Stimulated activated naive CD8-positive, alpha-beta T cell treated with anti-CD3 and anti-CD28 coated beads, Interleukin-15, Interleukin-2, amounts not matched to agents 100 U/mL and 50 U/mL, for 24 hours (primary cell): ENCODE measurements around the gene WDR44.
A peak's percentile ranks its signal among the peaks of the same experiment; 100 is the strongest.
"Not testable (repeated sequence)": the region's sequence is repeated elsewhere in the genome, so short reads cannot be mapped to it uniquely, and the experiment has no call there.

Experiments used
- ATAC-seq: fragments of 150-1000 bp; cut with Tn5 transposase; one replicate; pipeline ENCODE4 v1.10.0; 2021
- DNase-seq: peaks from one replicate; pipeline ENCODE4 v3.0.0; 2021

The WDR44 gene

DNA sequence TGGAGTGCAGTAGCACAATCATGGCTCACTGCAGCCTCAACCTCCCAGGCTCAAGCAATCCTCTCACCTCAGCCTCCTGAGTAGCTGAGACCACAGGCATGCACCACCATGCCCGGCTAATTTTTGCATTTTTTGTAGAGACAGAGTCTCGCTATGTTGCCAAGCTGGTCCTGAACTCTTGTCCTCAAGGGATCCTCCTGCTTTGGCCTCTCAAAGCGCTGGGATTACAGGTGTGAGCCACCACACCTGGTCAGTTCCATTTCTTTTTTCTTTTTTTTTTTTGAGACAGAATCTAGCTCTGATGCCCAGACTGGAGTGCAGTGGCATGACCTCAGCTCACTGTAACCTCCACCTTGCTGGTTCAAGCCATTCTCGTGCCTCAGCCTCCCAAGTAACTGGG is 136.5 kb downstream of the WDR44 start:
- not testable (repeated sequence) for ATAC-seq

DNA sequence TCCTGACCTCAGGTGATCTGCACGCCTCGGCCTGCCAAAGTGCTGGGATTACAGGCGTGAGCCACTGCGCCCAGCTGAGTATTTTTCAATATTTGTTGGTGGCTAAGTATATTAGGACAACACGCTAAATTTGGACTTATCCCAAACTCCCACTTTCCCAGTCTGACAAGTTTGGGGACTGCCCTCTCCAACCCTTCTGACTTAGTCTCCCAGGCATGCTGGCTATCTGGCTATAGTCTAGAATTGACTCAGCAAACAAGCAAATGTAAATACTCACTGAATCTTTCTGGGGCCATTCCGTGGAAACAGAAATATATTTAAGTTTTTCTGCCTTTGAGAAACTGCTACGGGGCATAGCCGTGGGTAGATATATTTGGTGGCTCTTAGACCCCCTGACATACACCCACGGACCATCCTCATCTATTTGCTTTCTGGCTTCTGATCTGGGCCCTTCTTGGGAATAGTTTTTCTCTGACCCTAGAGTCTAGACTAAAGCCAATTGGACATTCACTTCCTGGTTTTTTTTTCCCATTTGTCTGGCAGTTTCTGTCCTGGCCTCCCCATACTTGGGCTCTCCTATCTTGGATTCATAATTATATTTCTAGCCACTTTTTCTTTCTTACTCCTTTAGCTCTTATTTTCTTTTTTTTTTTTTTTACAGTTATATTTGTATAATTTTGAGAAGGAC is 138.5 kb downstream of the WDR44 start:
- DNase-seq (no peak), ATAC-seq (no peak)

More for the DNA sequence above, 136.5 kb downstream of the WDR44 start:
- not testable (repeated sequence) for DNase-seq

DNA sequence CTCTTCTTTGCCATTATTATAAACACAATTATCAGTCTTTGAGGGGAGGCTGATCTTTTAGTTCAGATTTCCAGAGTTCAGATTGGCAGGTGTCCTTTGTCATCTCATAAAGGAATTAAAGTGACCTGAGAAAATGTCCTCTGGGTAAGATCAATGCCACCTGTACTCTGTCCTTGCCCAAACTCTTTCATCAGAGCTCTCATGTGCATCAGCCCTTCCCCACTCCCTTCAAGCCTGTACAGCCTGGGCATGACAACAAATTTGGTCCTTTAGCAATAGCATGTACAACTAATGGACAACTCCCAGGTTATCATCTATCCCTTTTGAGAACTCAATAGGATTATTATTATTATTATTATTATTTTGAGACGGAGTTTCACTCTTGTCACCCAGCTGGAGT is 140.8 kb downstream of the WDR44 start:
- ATAC-seq, DNase-seq: not testable (repeated sequence)

DNA sequence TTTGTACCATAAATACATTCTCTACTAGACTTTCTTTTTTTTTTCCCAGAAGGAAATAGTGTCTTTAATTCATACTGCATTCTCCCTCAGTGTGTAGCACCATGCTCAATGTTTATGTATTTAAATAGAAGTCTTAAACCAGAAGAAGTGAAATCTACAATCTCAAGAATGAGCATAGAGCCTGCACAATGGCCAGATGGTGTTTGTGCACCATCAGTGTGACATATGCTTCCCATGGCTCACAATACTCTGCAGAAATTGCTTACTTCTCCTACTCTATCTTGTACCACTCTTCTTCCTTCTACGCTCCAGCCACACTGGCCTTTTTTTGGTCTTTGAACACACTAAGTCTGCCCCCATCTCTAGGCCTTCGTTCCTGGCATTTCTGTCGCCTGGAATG is 147.1 kb downstream of the WDR44 start:
- ATAC-seq: no peak
- DNase-seq: no peak

DNA sequence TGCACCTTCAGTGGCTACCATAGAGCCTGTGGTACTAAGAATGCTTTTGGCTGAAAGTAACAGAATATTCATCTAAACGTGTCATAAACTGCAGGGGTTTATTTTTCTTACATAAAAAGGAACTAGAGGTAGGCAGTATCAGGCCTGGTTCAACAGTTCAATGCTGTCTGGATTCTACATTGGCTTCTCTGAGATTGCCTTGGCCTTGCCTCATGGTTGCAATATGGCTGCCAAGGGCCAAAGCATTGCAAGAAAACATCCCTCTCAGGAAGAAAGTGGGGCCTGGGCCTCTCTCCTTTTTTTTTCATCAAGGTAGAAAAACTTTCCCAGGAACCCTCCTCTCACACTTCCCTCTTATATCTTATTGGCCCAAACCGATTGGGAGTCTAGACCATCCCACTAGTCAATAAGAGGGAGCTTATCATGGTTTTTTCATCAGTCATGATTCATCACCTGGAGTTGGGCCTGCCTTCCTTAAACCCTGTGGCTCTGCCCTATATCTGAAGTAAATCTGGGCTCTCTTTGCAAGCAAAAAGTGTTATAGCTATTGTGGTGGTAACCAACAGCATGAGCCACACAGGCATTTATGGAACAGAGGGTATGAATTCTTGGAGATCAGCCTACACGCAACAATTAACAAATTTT is 147.9 kb downstream of the WDR44 start:
- ATAC-seq (no peak), DNase-seq (no peak)

DNA sequence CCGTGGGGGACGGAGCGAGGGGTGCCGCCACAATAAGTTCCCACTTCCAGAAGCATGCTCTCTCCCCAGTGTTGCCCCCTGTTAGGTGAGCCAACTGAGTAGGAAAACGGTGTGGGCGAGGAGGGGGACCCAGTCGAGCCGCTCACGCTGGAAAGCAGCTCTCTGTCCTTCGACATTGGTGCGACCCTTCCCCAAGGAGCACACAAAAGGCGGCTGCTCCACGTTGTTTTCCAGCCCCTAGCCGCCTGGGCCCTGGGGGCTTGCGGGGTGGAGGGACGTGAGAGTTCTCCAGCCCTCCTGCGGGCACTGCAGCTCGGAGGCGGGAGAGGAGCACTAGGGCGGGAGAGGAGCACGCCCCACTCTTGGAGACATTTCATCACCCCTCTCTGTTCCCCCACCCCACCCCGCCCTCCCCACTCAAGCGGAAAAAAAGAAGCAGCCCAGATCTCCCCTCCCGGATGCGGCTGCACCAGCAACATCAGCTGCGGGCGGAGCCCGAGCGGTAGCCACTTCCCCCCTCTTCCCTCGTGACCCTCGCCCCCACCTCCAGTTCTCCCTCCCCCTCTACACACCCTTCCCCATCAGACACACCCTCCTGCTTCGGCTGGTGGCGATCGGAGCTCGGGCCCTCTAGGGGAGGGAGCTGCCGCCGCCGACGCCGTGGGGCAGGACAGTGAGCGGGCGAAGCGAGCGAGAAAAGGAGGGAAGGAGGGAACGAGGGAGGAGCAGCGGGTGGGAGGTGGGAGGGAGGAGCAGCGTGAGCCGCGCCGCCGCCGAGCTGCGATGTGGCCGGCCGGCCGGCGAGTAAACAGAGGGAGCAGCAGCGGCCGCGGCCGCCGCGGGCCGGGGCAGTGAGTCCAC is 149.4 kb downstream of the WDR44 start, which contains the start of gene DOCK11:
Gene DOCK11 (plus strand): TSS at position 755 of the 861 bp plus-strand sequence. CDS start 157 bp downstream, outside the sequence.
- ATAC-seq: peak; percentile 81
- peak; percentile 78 for DNase-seq

DNA sequence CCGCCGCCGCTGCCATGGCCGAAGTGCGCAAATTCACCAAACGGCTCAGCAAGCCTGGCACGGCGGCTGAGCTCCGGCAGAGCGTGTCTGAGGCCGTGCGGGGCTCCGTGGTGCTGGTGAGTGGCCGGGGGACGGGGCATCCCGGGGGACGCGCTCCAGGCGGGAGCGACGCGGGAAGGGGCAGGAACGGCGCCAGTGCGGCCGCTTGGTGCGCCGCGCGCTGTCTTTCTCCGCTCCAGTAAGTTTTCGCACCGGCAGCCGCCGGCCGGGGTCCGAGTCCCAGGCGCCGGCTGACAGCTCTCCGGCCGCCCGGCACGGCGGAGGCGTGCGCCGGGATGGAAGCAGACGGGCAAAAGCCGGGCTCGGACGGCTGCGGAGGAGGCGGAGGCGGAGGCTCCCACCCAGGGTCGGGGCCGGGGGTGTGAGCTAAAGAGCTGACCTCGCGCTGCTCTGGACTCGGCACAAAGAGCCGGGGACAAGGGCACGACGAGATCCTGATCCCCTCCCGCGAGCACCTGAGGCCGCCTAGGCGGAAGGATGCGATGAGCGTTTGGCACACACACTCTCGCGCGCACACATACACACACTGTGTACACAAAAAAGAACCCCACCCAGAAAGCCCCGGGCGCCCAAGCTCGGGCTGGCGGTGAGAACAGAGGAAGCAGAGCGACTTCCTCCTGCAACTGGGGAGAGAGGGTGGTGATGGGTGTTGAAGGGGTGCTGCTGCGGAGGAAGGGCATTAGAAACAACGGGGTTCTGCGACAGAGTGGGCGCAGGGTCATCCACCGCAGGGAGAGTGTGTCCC is 150.3 kb downstream of the WDR44 start:
- DNase-seq (peak; percentile 70), ATAC-seq (peak; percentile 70)

DNA sequence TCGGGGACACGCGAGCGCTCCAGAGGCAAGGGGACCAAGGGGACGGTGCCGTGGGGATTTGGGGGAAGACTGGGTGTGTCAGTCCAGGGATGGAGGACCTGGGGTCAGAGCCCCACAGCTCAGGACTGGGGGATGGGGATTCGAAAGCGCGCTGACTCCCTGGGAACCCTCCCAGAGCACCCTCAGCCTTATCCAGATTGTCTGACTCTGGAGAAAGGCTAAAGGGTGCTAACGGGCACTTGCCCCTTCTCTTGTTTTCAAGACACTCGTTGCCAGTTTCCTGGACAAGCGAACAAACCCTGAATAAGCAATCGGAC is 150.8 kb downstream of the WDR44 start:
- DNase-seq (no peak), ATAC-seq (no peak)

DNA sequence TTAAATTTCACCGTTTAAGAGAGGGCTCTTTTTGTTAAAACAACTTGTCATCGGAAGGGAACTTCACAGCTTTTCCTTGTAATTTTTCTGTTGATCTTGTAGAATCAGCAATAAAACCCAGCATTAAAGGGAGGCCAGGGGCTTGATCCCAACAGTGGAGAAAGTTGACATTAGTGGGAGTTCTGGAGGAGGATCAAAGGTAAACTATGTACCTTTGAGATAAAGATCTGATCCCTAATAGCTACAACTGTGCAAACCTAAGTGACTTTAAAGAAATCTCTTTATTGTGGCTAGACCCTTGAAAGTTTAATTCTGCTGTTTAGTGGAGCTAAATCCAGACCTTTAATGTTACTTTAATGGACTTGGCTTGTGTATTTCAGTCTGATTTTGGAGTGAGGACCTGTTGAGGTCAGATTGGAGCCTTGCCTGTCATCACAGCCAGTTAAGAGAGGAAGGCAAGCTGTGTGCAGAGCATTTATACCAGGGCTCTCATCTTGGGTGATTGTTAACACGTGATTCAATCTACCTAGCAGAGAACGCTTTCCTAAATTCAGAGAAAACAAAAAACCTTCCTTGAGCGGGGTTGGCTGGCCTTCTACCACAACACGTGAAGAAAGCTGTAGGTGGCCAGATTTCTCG is 151.4 kb downstream of the WDR44 start:
- no peak for DNase-seq
- no peak for ATAC-seq

DNA sequence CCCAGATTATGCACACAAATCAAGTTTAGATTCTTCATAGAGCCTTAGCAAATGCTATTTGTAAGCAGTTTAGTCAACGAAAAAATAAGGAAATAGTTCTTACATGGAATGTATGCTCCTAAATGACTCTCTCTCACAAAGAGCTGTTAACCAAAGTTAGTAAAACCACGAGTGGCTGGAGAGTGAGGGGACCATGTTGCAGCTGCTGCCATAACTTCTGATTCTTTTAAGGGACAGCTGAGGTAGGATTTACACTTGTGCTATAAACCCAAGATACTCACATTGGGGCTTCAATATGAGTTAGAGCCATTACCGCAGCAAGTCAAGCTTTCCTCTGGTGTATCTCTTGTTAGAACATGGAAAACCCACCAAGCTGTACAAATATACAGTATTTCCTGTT is 152.4 kb downstream of the WDR44 start:
- no peak for ATAC-seq

DNA sequence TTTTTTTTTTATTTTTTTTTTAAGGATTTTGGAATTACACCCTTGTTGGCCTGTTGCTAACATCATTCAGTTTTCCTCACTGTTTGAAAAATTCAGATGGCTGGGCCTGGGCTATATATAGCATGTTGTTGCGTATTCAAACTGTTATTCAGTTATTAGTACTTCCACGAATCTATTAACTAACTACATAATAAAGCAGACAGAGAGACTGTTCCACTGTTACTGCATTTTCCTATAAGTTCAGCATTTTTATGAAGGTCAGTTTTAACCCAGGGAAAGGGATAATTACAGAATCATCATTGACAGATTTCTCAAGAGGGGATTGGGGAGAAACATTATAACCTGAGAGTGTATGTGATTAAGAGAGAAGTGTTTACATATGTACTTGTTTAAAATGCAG is 152.8 kb downstream of the WDR44 start:
- DNase-seq: no peak

More for the DNA sequence above, 152.4 kb downstream of the WDR44 start:
- no peak for DNase-seq

DNA sequence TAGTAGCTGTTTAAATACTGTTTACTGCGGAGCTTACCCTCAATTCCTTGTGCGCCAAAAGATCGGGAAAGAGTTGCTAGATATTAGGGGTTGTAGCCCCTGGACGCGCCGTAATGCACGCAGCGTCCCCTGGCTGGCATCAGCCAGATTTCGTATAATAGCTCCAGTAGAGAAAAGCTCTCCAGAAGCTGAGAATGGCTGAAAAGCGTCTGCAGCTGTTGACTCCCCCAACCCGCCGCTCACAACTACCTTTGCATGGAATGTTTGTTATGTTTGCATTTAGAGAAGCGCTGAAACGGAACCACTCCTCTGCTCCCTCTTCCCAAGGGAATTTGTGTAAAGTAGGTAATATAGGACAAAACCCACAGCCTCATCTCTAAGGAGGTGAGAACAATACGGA is 153.4 kb downstream of the WDR44 start:
- ATAC-seq (no peak), DNase-seq (no peak)

More for the DNA sequence above, 152.8 kb downstream of the WDR44 start:
- no peak for ATAC-seq
